ENCODE data around the gene ABHD2.
"Not testable (repeated sequence)": the region's sequence is repeated elsewhere in the genome, so short reads cannot be mapped to it uniquely, and the experiment has no call there.

ABHD2 gene

DNA sequence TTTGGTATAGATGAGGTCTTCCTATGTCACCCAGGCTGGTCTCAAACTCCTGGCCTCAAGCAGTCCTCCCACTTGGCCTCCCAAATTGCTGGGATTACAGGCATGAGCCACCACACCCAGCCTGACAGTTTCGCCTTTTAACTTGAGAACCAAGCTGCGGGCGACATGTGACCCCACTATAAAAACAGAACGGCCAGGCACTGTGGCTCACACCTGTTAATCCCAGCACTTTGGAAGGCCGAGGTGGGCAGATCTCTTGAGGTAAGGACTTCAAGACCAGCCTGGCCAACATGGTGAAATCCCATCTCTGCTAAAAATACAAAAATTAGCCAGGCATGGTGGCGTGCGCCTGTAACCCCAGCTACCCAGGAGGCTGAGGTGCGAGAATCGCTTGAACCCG, 52.9 kb downstream of the ABHD2 start:
- not testable (repeated sequence) for DNase-seq

DNA sequence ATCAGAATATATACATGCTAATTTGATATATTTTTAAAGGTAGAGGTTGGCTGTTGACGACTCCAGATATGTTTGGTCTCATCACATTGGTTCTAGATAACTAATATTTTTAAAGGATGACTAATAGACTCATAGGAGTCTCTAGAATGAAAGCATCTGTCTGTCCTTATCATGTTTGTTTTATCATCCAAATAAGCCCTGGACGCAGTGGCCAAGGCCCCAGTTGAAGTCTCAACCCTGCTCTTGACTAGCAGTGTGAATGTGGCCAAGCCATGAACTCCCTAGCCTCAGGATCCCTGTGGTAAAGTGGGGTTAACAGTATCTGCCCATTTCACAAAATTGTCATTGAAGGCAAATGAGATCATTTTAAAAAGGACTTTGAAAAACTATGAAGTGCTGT, 53.6 kb downstream of the ABHD2 start:
- no peak for DNase-seq

DNA sequence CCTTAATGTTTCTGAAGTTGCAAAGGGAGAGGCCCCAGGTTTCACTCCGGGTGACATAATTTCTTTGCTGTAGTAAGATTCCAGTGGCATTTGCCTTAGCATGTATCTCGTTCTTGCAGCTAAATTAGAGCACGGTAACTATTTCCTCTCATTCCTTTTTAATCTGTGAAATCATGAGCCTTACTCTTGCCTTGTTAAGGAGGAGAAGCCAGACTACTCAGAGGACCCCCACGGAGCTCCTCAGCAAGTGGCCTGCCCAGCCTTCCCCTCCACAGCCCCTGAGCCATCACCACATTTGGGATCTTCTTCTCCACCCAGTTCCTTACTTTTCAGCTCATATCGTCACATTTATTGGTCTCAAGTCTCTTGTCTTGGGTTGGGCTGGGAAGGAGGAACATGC, 54.2 kb downstream of the ABHD2 start:
- no peak for DNase-seq

DNA sequence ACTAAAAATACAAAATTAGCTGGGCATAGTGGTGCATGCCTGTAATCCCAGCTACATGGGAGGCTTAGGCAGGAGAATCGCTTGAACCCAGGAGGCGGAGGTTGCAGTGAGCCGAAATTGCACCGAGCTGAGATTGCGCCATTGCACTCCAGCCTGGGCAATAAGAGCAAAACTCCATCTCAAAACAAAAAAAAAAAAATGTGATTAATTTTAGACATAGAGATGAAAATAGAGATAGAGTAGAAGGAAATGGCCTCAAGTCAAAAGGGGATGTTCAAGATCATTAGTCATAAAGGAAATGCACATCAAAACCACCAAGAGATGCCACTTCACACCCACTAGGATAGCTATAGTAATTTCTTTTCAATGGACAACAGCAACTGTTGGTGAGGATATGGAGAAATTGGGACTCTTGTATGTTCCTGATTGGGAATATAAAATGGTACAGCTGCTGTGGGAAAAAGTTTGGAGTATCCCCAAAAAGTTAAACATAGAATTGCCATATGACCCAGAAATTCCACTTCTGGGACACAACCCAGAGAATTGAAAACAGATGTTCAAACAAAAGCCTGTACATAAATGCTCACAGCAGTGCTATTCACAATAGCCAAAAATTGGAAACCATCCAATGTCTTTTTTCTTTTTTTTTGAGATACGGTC, 55.4 kb downstream of the ABHD2 start:
- peak; percentile 56 for DNase-seq

DNA sequence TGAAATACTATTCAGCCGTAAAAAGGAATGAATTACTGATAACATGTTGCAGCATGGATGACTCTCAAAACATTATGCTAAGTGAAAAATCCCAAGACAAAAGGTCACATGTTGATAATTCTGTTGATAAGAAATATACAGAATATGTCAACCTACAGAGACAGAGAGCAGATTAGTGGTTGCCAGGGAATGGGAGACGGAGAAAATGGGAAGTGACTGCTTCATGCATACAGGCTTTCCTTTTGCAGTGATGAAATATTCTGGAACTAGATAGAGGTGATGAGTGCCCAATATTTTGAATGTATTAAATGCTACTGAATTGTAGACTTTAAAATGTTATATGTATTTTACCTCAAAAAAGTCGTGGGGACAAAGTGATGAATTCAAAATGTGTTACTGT, 56.2 kb downstream of the ABHD2 start:
- no peak for DNase-seq

DNA sequence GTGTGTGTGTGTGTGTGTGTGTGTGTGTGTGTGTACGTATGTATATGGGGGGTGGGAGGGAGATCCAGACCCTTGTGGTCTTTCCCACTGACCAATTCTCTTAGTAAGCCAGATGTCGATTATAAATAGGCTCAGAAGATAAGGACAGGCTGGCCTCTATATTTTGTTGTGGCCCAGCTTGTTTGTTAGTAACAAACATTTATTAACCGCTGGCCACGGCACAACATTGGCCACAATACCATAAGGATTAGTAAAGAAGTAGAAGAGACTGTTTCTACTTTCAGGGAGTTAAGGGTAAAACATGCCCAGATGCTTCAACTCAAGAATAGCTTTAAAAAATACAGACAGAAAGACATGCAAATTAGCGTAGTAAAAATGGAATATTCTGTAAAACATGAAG, 58.1 kb downstream of the ABHD2 start:
- no peak for DNase-seq

DNA sequence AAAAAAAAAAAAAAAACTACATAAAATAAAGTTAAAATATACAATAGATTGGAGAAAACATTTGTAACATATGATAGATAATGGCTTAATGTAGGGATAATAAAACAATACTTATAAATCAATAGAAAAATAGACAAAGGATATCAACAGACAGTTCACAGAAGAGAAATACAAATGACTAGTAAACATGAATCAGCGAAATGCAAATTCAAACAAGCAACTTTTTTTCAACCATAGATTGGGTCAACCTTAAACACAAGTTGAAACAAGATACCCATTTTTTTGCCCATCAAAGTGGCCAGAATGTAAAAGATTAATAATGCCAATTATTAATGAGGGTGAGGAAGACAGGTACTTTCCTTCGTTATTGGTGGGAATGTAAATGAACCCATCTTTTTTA, 59.9 kb downstream of the ABHD2 start:
- no peak for DNase-seq

DNA sequence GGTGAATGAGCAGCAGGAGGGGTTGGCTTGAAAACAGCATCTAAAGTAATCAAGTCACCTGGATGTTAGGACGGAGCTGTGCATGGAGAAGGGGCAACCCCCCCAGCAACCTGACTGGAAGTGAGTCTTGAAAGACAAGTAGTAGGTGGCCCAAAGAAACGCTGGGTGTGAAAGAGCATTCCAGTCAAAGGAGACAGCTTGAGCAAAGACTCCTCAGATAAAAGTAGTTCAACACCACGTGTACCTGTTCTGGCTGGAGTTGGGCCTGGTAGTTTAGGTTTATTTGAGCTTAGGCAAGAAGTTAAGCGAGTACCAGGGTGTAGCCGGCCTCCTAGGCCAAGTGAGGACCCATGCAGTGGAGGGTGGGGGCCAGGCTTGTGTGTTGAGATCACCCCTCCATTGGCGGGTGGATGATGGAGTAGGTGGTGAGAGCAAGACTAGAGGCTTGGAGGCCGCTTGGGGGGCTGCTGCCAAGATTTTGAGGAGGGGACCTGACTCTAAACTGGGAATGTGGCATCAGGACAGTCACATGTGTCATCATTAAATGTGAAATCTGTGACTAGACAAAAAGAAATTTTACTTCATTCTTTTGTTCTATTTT, 61.3 kb downstream of the ABHD2 start:
- no peak for DNase-seq

DNA sequence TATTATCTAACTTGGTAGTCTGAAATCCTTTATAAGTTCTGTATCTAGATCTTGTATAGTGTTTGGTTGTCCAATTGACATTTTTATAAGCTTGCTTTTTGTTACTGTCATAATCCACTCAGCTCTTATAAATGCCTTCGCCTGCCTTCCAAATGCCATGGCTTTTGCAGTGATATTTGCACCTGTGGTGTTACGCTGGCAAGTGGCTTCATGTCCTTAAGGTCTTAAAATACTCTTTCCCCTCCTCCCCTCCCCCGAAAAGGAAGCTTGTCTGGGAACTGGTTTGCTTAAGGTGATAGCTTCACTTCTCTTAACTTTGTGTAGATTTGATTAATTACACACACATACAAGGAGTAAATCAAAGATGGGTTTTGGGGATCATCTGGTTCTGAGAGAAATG, 62.0 kb downstream of the ABHD2 start:
- no peak for DNase-seq

DNA sequence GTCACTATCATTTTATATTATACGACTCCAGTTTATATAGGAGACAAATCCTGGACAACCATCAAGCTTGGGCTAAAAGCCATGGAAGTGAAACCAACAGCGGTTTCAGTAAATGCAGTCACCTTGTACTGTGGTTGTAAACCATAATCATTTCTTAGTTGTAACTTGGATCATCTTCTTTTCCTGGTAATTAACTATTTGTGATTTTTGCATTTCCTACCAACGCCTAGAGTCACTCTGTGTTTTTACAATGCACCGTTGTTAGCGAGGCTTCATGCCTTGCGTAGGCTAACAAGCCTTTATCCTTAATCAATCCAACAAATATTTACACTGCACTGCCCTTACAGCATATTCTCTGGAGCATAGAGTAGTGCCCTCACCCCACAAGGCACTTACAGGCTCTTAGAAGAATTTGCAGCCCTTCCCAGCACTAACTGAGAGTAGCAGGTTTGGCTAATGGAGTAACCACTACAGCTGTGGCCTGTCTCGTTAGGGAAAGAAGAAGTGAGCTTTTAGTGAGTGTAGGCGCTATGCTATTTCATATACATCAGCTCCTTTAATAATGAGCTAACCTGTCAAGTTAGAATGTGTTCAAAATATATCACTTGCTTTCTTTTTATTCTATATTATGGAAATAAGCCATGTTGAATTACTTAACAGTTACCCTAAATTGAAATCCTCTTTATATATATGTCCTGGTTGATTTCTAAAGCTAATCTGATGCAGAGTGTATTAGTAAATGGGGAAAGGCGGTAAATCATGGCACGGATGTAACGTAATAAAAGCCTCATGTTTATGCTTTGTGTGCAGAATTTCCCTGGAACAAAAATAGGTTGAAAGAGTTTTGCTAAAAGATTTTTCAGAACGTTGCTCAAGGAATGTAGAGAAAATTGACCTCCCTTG, 62.8 kb downstream of the ABHD2 start:
- DNase-seq: no peak

DNA sequence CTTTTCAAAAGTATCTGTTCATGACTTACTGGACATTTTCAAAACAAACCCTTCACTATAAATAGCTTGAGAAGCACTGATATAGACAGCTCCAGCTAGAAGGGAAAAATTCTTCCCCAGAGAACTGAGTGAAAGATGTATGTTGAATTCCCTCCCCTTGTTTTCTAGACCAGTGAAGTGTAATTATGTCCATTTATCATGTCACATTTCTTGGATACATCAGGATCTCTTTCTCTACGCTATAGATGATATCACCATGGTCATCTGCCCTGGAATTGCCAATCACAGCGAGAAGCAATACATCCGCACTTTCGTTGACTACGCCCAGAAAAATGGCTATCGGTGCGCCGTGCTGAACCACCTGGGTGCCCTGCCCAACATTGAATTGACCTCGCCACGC, 66.9 kb downstream of the ABHD2 start:
- DNase-seq: no peak

DNA sequence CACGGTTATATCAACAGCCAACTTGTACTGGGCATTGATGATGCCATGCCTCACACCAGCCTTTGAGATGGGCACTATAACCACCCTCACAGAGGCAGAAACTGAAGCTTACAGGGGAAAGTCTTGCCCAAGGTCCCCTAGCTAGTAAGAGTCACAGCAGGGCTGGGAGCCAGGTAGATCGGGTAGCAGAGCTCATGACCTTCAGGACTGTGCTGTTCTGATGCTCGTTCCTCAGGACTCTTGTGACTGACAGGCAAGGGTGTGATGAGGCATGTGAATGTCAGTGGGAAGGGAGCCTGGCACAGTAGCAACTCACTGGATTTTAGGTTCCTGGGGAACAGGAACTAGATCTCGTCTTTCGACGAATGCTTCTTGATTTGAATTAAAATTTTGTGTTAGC, 67.4 kb downstream of the ABHD2 start:
- DNase-seq: no peak

DNA sequence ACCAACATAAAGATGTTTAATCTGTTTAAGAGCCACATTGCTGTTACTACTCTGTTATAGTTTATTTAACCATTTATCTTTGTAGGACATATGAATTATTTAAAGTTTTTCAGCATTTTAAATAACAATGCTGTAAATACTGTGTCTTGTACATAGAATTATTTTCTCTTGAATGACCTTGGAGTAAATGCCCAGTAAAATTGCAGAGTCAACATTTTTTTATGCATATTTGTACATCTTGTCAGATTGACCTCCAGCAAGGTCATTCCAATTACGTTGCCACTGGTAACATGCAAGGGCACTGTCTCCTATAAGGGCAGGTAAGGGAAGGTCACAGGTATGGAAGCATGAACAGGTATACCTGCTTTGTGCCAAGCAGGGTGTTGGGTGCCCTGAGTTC, 68.8 kb downstream of the ABHD2 start:
- no peak for DNase-seq

DNA sequence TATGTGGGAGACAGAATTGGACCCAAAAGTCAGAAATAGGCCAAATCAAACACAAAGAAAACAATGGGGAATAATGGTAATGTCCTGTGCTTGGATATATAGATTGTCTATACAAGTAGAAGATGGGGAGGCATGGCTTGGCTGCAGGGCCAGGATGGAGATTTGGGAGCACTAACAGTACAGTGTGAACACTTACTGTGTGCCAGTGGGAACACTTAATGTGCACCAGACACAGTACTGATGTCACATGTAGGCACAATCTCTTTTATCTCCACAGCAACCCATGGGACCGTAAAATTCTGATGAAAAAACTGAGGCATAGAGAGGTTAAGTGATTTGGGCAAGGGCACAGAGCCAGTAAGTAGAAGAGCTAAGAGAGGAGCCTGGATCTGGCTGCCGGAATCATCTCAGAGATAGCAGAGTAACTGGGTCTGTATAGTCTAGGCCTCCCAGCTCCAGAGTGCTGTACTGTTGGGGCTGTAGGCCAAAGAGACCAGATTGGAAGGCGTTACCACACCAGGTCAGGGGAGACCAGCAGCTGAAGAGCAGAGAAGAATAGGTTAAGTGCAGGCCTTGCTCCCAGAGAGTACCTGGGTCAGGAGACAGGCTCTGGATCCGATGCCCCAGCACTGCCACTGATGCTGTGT, 69.8 kb downstream of the ABHD2 start:
- DNase-seq: no peak

DNA sequence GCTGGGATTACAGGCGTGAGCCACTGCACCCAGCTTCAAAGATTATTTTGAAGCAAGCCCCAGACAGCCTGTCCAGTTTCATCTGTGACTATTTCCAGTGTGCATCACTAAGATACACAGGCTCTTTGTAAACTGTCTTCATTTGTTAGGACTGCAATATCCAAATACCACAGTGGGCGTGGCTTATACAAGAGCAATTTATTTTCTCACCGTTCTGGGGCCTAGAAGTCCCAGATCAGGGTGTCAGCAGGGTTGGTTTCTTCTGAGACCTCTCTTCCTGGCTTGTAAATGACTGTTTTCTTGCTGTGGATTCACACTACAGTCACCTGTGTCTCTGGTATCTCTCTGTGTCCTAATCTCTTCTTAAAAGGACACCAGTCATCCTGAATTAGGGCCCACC, 73.4 kb downstream of the ABHD2 start:
- no peak for DNase-seq

DNA sequence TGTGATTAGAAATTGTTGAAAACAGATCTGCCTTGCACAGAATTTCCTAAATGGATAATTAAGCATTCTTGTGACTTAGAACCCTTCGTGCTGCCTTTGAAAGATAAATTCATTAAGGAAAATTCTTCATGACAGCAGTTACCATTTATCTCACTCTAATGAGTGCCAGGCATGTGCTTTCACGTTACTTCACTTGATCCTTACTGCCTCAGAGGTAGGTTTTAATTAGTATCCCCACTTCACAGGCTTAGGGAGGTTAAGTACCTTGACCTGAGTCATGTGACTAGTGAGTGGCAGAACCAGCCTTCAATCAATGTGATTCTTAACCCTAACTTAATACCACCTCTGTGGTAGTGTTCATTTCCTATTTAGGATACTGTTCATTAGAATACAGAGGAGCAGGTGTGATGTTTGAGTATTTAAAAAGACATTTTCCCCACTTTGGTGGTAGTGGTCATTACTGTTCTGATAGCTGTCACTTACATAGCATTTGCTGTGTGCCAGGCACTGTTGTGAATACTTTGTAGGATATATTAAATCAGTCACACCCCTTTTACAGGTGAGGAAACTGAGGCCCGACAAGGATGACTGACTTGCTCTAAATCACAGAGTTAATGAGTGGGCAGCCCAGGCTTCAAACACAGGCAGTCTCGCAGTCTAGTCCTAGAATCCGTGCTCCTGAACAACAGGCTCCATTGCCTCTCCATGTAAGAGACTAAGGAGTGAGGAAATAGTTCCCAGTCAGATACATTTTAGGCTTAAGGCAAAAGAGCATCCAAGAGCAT, 75.2 kb downstream of the ABHD2 start:
- DNase-seq: no peak

DNA sequence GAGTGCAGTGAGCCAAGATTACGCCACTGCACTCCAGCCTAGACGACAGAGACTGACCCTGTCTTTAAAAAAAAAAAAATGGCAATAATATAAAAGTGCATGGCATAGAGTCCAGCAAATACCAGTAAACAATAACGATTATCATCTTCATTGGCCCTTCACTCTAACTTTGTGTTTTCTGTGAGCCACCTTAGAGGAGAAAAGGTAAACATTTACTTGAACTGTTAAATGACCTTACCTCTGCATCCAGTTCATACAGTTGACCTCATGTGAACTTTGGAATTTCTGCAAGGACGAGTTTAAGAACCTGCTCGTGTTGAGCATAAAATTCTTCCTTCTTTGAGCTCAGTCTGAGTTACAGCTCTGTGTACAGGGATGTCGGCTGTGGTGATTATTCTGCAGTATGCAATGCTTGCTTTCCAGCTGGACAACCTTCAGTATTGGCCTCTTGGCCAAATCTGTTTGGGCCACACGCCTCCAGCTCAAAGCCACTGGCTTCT, 76.5 kb downstream of the ABHD2 start:
- no peak for DNase-seq

DNA sequence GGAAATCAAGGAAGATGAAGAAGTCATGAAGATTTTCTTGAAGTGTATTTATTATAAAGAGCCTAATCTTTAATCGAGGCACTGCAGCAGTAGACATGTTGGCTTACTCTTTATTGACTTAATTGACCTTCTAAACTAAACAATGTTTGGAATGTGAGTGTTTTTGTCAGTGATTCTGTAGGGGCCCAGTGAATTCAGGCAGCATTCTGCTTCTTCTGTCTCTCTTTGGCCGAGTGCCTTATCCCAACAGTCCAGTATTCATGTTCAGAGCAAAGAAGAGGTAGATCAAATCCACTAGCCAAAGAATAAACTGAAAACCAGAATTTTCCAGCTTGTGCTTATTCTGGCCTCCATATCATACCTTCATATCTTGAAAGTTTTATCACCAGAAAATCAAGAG, 77.4 kb downstream of the ABHD2 start:
- DNase-seq: no peak

DNA sequence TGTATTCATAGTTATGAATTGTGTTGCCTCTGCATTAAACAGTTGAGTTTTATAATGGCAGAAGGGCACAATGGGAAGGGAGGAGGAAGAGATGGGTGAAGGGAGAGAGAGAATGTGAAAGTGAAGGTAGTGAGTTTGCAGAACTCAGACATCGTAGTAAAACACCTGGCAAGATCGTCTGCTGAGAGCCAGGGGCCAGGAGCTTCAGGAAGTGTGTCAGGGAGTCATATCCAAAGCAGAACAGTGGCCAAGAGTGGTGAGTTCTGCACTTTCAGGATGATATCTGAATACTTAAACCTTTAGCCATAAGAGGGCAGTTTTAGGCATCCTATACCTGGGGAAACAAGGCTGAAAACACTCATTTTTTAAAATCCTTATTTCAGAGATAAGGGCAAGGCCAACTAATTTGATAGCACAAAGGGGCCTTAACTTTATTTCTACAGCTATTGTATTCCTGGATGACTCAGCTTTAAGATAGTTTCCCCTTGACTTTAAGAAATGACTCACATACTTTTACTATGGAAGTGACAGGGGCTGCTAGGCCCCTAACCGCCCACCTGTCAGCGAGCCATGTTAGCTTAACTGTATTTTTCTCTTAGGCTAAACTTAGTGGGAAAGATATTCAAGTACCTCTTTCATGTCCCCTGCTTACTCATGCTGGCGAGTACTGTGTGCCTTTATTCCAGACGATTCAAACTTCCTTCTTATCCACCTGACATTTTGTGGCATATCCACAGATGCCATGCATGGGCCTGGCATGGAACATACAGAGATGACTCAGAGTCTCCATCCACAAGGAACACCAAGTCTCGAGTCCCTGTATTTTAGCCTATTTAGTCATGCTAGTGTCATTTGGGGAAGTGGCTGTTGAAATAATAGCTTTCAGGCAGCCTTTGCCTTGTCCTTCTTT, 79.3 kb downstream of the ABHD2 start:
- DNase-seq: peak; percentile 23

DNA sequence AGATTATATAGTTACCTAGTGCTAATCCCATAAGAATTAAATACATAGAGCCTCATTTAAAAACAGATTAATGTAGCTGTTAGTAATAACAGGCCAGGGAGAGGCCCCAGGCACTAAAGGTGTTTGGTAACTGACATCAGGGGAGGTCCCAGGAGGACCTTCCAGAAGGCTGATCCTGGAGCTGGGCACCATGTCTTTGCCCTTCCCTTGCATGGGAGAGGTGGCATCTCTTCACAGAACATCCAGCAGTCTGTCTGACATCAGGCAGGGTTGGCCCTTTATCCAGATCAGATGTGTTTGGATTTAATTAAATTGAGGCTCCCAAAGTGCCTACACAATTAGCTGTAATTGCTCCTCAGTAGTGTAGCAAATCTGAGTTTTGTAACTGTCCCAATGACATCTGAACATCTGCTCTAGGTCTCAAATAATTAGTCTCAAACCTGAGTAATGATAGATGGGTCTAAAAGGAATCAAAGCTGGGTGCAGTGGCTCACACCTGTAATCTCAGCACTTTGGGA, 80.1 kb downstream of the ABHD2 start:
- no peak for DNase-seq

DNA sequence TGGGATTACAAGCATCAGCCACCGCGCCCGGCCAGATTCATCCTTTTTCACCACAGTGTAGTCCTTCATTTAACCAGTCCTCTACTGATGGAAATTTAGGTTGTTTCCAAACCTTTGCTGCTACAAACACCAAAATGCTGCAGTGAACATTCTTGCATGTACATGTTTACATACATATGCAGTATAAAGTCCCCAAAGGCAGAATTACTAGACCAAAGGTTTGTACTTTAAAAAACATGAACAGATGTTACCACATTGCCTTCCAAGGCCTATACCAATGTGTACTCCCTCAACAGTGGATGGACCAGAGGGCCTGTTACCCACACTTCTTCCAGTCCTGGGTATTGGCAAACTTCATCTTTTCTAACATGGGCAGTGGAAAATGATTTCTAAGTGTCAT, 82.1 kb downstream of the ABHD2 start:
- no peak for DNase-seq
